GM10248 (cell line): ENCODE results near the gene ITGB3.

ENCODE experiments used
- CTCF ChIA-PET: fragments of 300-600 bp; sonication (Branson Sonifier 250); formaldehyde crosslinking; extraction: SDS; loops from one replicate; lab custom pipeline; 2021; ENCODE audit warnings: antibody characterized with exemption; lab: Yijun Ruan, JAX
- POLR2A ChIA-PET: fragments of 350-650 bp; sonication (Branson Sonifier 250); formaldehyde crosslinking; extraction: SDS; loops from one replicate; lab custom pipeline; 2020; ENCODE audit warnings: antibody characterized with exemption; lab: Yijun Ruan, JAX
- DNase-seq: peaks from one replicate; pipeline ENCODE4 v3.0.0; 2012; ENCODE audit errors: extremely low spot score
- TF ChIP-seq, protein P1 (sequence below): IDR thresholded peaks from 2 replicates; pipeline ENCODE4 v1.5.1; 2012; ENCODE audit warnings: mild to moderate bottlenecking, low read depth; ENCODE audit errors: extremely low read depth, missing control alignments, control extremely low read depth

ITGB3 gene

GRCh38 chr17:47286198-47286914 is 32.7 kb downstream of the ITGB3 start:
- peak; percentile 71 for DNase-seq
- ChIA-PET POLR2A (interaction anchor here (0.8 kb wide), 1 partner anchor 10 kb away, joined by 3 read pairs; no protein-coding TSS in a partner anchor), CTCF (interaction anchor here (0.9 to 6.4 kb wide), 16 partner anchors 9 to 60 kb away, joined by 3 to 42 read pairs (median 5); partner anchors contain the start of gene EFCAB13)
- TF ChIP-seq, protein P1, sequence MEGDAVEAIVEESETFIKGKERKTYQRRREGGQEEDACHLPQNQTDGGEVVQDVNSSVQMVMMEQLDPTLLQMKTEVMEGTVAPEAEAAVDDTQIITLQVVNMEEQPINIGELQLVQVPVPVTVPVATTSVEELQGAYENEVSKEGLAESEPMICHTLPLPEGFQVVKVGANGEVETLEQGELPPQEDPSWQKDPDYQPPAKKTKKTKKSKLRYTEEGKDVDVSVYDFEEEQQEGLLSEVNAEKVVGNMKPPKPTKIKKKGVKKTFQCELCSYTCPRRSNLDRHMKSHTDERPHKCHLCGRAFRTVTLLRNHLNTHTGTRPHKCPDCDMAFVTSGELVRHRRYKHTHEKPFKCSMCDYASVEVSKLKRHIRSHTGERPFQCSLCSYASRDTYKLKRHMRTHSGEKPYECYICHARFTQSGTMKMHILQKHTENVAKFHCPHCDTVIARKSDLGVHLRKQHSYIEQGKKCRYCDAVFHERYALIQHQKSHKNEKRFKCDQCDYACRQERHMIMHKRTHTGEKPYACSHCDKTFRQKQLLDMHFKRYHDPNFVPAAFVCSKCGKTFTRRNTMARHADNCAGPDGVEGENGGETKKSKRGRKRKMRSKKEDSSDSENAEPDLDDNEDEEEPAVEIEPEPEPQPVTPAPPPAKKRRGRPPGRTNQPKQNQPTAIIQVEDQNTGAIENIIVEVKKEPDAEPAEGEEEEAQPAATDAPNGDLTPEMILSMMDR: no peak

DNA sequence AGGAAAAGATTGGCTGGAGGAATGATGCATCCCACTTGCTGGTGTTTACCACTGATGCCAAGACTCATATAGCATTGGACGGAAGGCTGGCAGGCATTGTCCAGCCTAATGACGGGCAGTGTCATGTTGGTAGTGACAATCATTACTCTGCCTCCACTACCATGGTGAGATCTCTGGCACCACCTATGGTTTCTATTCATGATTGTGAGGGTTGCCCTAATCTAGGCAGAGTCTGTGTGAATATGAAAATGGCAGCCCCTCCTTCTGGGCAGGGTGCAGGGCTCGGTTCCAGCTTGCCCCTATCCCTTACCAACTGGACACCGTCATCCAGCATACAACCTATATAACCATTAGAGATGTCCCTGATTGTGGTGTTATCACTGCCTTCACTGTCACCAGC is 33.4 kb downstream of the ITGB3 start:
- CTCF ChIA-PET: interaction anchor here (0.9 to 6.4 kb wide), 16 partner anchors 8 to 61 kb away, joined by 3 to 42 read pairs (median 5); partner anchors contain the start of gene EFCAB13
- no peak for DNase-seq
- POLR2A ChIA-PET: interaction anchor here (0.8 kb wide), 2 partner anchors 9 to 33 kb away, joined by 3 read pairs; partner anchors contain the start of gene ITGB3
- TF ChIP-seq, protein P1: no peak

GRCh38 chr17:47287639-47288038 is 34.0 kb downstream of the ITGB3 start:
- ChIA-PET CTCF (interaction anchor here (0.7 to 6.4 kb wide), 11 partner anchors 9 to 62 kb away, joined by 3 to 42 read pairs (median 5); no protein-coding TSS in a partner anchor), POLR2A (interaction anchor here (0.8 kb wide), 1 partner anchor 34 kb away, joined by 3 read pairs; the partner anchor contains the start of gene ITGB3)

GRCh38 chr17:47288531-47289116 is 35.0 kb downstream of the ITGB3 start:
- TF ChIP-seq, protein P1: no peak
- ChIA-PET CTCF (interaction anchor here (0.8 to 6.4 kb wide), 6 partner anchors 10 to 68 kb away, joined by 3 to 42 read pairs (median 5); no protein-coding TSS in a partner anchor), POLR2A (no interaction called here)
- DNase-seq: no peak

More at GRCh38 chr17:47287639-47288038, 34.0 kb downstream of the ITGB3 start:
- DNase-seq: no peak
- TF ChIP-seq, protein P1: no peak

DNA sequence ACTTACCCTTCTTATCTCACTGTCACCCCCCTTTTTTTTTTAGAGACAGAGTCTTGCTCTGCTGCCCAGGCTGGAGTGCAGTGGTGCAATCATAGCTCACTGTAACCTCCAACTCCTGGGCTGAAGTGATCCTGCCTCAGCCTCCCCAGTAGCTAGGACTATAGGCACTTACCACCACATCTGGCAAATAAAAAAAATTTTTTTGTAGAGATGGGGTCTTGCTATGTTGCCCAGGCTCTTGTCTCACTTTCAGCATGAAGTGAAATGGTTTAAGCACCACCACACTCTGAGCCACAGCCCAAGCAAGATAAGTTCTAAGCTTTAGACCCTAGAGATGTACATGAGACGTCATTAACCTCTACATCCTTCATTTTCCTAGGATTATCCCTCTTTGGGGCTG is 35.7 kb downstream of the ITGB3 start:
- DNase-seq: no peak
- TF ChIP-seq, protein P1: no peak
- ChIA-PET POLR2A (no interaction called here), CTCF (interaction anchor here (0.8 to 6.4 kb wide), 6 partner anchors 9 to 69 kb away, joined by 3 to 42 read pairs (median 4); no protein-coding TSS in a partner anchor)

DNA sequence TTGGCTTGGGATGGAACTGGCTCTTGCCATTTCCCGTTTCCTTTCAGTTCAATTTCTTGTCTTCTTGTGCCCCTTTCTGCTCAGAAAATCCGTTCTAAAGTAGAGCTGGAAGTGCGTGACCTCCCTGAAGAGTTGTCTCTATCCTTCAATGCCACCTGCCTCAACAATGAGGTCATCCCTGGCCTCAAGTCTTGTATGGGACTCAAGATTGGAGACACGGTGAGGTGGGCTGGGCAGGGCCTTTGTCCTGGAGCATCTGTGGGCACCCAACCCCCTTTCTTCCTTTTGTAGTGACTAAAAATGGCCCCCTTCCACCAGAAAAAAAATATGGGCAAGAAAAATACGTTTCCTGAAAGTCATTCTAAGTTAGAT is 37.2 kb downstream of the ITGB3 start:
- ChIA-PET CTCF (interaction anchor here (1.2 to 6.4 kb wide), 3 partner anchors 9 to 25 kb away, joined by 8 to 42 read pairs (median 24); no protein-coding TSS in a partner anchor), POLR2A (no interaction called here)

More for the DNA sequence above, 37.2 kb downstream of the ITGB3 start:
- DNase-seq: no peak
- TF ChIP-seq, protein P1: no peak
